Measurements from ENCODE around the gene STT3B.

STT3B gene

GRCh38 chr3:31636694-31637442, 104.1 kb downstream of the STT3B start:
- in situ Hi-C loops (cut with MboI; ENCODE audit: low sequenced_read_pairs), result no loop called here

- in situ Hi-C loops (cut with MboI; ENCODE audit: low sequenced_read_pairs), result no loop called here
These were observed 107.1 kb downstream of the STT3B start for GRCh38 chr3:31639828-31640227.

GRCh38 chr3:31645256-31645655, 112.5 kb downstream of the STT3B start:
- in situ Hi-C loops (cut with MboI; ENCODE audit: low sequenced_read_pairs), result no loop called here

GRCh38 chr3:31648286-31648968, 115.7 kb downstream of the STT3B start:
- in situ Hi-C loops (cut with MboI; ENCODE audit: low sequenced_read_pairs), result no loop called here

GRCh38 chr3:31652296-31652695, 119.6 kb downstream of the STT3B start:
- in situ Hi-C loops (cut with MboI; ENCODE audit: low sequenced_read_pairs), result no loop called here

GRCh38 chr3:31653464-31653863, 120.7 kb downstream of the STT3B start:
- in situ Hi-C loops (cut with MboI; ENCODE audit: low sequenced_read_pairs), result no loop called here

- in situ Hi-C loops (cut with MboI; ENCODE audit: low sequenced_read_pairs), result no loop called here
These were observed 122.3 kb downstream of the STT3B start for GRCh38 chr3:31654998-31655397.

- in situ Hi-C loops (cut with MboI; ENCODE audit: low sequenced_read_pairs), result no loop called here
These were observed 126.5 kb downstream of the STT3B start for GRCh38 chr3:31659246-31659645.

GRCh38 chr3:31661286-31661685, 128.6 kb downstream of the STT3B start:
- in situ Hi-C loops (cut with MboI; ENCODE audit: low sequenced_read_pairs), result no loop called here

- in situ Hi-C loops (cut with MboI; ENCODE audit: low sequenced_read_pairs), result no loop called here
These were observed 129.4 kb downstream of the STT3B start for GRCh38 chr3:31661993-31662670.

- in situ Hi-C loops (cut with MboI; ENCODE audit: low sequenced_read_pairs), result no loop called here
These were observed 131.3 kb downstream of the STT3B start for GRCh38 chr3:31664031-31664430.

GRCh38 chr3:31667582-31667981, 134.9 kb downstream of the STT3B start:
- in situ Hi-C loops (cut with MboI; ENCODE audit: low sequenced_read_pairs), result no loop called here

- in situ Hi-C loops (cut with MboI; ENCODE audit: low sequenced_read_pairs), result no loop called here
These were observed 135.5 kb downstream of the STT3B start for GRCh38 chr3:31668242-31668641.

- in situ Hi-C loops (cut with MboI; ENCODE audit: low sequenced_read_pairs), result no loop called here
These were observed 137.4 kb downstream of the STT3B start for GRCh38 chr3:31670136-31670535.

GRCh38 chr3:31670722-31671121, 138.0 kb downstream of the STT3B start:
- in situ Hi-C loops (cut with MboI; ENCODE audit: low sequenced_read_pairs), result no loop called here

GRCh38 chr3:31671451-31671850, 138.7 kb downstream of the STT3B start:
- in situ Hi-C loops (cut with MboI; ENCODE audit: low sequenced_read_pairs), result no loop called here

- in situ Hi-C loops (cut with MboI; ENCODE audit: low sequenced_read_pairs), result no loop called here
These were observed 139.3 kb downstream of the STT3B start for GRCh38 chr3:31671976-31672375.

GRCh38 chr3:31673950-31674349, 141.2 kb downstream of the STT3B start:
- in situ Hi-C loops (cut with MboI; ENCODE audit: low sequenced_read_pairs), result no loop called here

GRCh38 chr3:31676556-31676955, 143.8 kb downstream of the STT3B start:
- in situ Hi-C loops (cut with MboI; ENCODE audit: low sequenced_read_pairs), result no loop called here

GRCh38 chr3:31680072-31680870, 147.5 kb downstream of the STT3B start:
- in situ Hi-C loops (cut with MboI; ENCODE audit: low sequenced_read_pairs), result no loop called here
